ENCODE data around the gene ERI3.

ERI3 gene

GRCh38 chr1:44242746-44243145 is 112.3 kb downstream of the ERI3 start:
- no peak overlapping the region for H3K4me3 ChIP-seq (ENCODE audit: low read depth, low read length)
- DNase-seq (ENCODE audit: low read depth) = no peak
- no peak for TF ChIP-seq CTCF (IDR thresholded peaks at IDR 0.05; ENCODE audit: low read depth, low read length, missing control alignments)
- in situ Hi-C loops (cut with HindIII; ENCODE audit: low sequenced_read_pairs) = no loop called here

GRCh38 chr1:44240802-44241671 is 114.0 kb downstream of the ERI3 start:
- no peak overlapping the region for H3K4me3 ChIP-seq (ENCODE audit: low read depth, low read length)
- no peak for TF ChIP-seq CTCF (IDR thresholded peaks at IDR 0.05; ENCODE audit: low read depth, low read length, missing control alignments)
- in situ Hi-C loops (cut with HindIII; ENCODE audit: low sequenced_read_pairs) = no loop called here
- no peak for DNase-seq (ENCODE audit: low read depth)

- no peak for TF ChIP-seq CTCF (IDR thresholded peaks at IDR 0.05; ENCODE audit: low read depth, low read length, missing control alignments)
- H3K4me3 ChIP-seq (ENCODE audit: low read depth, low read length) = no peak overlapping the region
- in situ Hi-C loops (cut with HindIII; ENCODE audit: low sequenced_read_pairs) = no loop called here
- DNase-seq (ENCODE audit: low read depth) = no peak
Observed at GRCh38 chr1:44239961-44240371, 115.1 kb downstream of the ERI3 start.

- no peak for DNase-seq (ENCODE audit: low read depth)
- in situ Hi-C loops (cut with HindIII; ENCODE audit: low sequenced_read_pairs) = no loop called here
- peak; percentile 19 for TF ChIP-seq CTCF (IDR thresholded peaks at IDR 0.05; ENCODE audit: low read depth, low read length, missing control alignments)
- H3K4me3 ChIP-seq (ENCODE audit: low read depth, low read length) = no peak overlapping the region
Observed at GRCh38 chr1:44239331-44239960, 115.6 kb downstream of the ERI3 start.

GRCh38 chr1:44238660-44239059 is 116.4 kb downstream of the ERI3 start:
- H3K4me3 ChIP-seq (ENCODE audit: low read depth, low read length) = no peak overlapping the region
- DNase-seq (ENCODE audit: low read depth) = no peak
- no peak for TF ChIP-seq CTCF (IDR thresholded peaks at IDR 0.05; ENCODE audit: low read depth, low read length, missing control alignments)
- in situ Hi-C loops (cut with HindIII; ENCODE audit: low sequenced_read_pairs) = no loop called here

GRCh38 chr1:44237721-44238457 is 117.2 kb downstream of the ERI3 start:
- no peak overlapping the region for H3K4me3 ChIP-seq (ENCODE audit: low read depth, low read length)
- in situ Hi-C loops (cut with HindIII; ENCODE audit: low sequenced_read_pairs) = no loop called here
- TF ChIP-seq CTCF (IDR thresholded peaks at IDR 0.05; ENCODE audit: low read depth, low read length, missing control alignments) = peak; percentile 58
- no peak for DNase-seq (ENCODE audit: low read depth)
